Neuron (in vitro differentiated cells): ENCODE measurements around the gene SULF2.

ENCODE experiments used
- H2AFZ ChIP-seq: one replicate; pipeline ENCODE4 v1.6.1; 2013; ENCODE audit warnings: low read depth, mild to moderate bottlenecking, inconsistent platforms, low read length, moderate library complexity
- H3K27me3 ChIP-seq: one replicate; pipeline ENCODE4 v1.6.1; 2013; ENCODE audit warnings: low read length; ENCODE audit not compliant: insufficient read depth
- H3K36me3 ChIP-seq: one replicate; pipeline ENCODE4 v1.6.1; 2013; ENCODE audit warnings: low read length; ENCODE audit not compliant: insufficient read depth
- H3K4me1 ChIP-seq: one replicate; pipeline ENCODE4 v1.6.1; 2013; ENCODE audit warnings: low read length; ENCODE audit not compliant: insufficient read depth
- H3K4me3 ChIP-seq: 2 replicates; pipeline ENCODE4 v1.5.1; 2013; ENCODE audit warnings: mild to moderate bottlenecking, low read length, moderate library complexity
- H3K9me3 ChIP-seq: one replicate; pipeline ENCODE4 v1.6.1; 2013; ENCODE audit warnings: low read length

The SULF2 gene

GRCh38 chr20:47741669-47742608 lies 43.3 kb downstream of the SULF2 start:
- no peaks in the 10 kb centered on the region for H3K36me3 ChIP-seq
- H3K4me1 ChIP-seq = peaks cover 8% of the 10 kb centered on the region
- no peak overlapping the region for H2AFZ ChIP-seq
- H3K9me3 ChIP-seq = no peaks in the 10 kb centered on the region
- no peaks in the 10 kb centered on the region for H3K27me3 ChIP-seq
- no peak overlapping the region for H3K4me3 ChIP-seq

GRCh38 chr20:47740862-47741184 lies 44.5 kb downstream of the SULF2 start:
- no peak overlapping the region for H3K4me3 ChIP-seq
- H2AFZ ChIP-seq = no peak overlapping the region
- H3K27me3 ChIP-seq = no peaks in the 10 kb centered on the region
- H3K9me3 ChIP-seq = no peaks in the 10 kb centered on the region
- H3K36me3 ChIP-seq = peaks cover 2% of the 10 kb centered on the region
- H3K4me1 ChIP-seq = peaks cover 8% of the 10 kb centered on the region

- H2AFZ ChIP-seq = no peak overlapping the region
- H3K36me3 ChIP-seq = peaks cover 2% of the 10 kb centered on the region
- peaks cover 8% of the 10 kb centered on the region for H3K4me1 ChIP-seq
- H3K27me3 ChIP-seq = no peaks in the 10 kb centered on the region
- no peaks in the 10 kb centered on the region for H3K9me3 ChIP-seq
- H3K4me3 ChIP-seq = no peak overlapping the region
These were observed 45.0 kb downstream of the SULF2 start for GRCh38 chr20:47740121-47740861.

- no peaks in the 10 kb centered on the region for H3K27me3 ChIP-seq
- no peak overlapping the region for H2AFZ ChIP-seq
- H3K36me3 ChIP-seq = peaks cover 2% of the 10 kb centered on the region
- H3K9me3 ChIP-seq = no peaks in the 10 kb centered on the region
- no peak overlapping the region for H3K4me3 ChIP-seq
- peaks cover 8% of the 10 kb centered on the region for H3K4me1 ChIP-seq
These were observed 47.4 kb downstream of the SULF2 start for GRCh38 chr20:47737923-47738322.

- H3K4me3 ChIP-seq = no peak overlapping the region
- H3K4me1 ChIP-seq = no peaks in the 10 kb centered on the region
- no peak overlapping the region for H2AFZ ChIP-seq
- peaks cover 2% of the 10 kb centered on the region for H3K36me3 ChIP-seq
- no peaks in the 10 kb centered on the region for H3K9me3 ChIP-seq
- H3K27me3 ChIP-seq = no peaks in the 10 kb centered on the region
These were observed 48.6 kb downstream of the SULF2 start for GRCh38 chr20:47736570-47737152.

GRCh38 chr20:47735412-47736400 lies 49.6 kb downstream of the SULF2 start:
- peaks cover 2% of the 10 kb centered on the region for H3K36me3 ChIP-seq
- no peak overlapping the region for H3K4me3 ChIP-seq
- no peaks in the 10 kb centered on the region for H3K27me3 ChIP-seq
- no peak overlapping the region for H2AFZ ChIP-seq
- no peaks in the 10 kb centered on the region for H3K4me1 ChIP-seq
- H3K9me3 ChIP-seq = no peaks in the 10 kb centered on the region

- H3K36me3 ChIP-seq = peaks cover 2% of the 10 kb centered on the region
- H3K4me1 ChIP-seq = no peaks in the 10 kb centered on the region
- H3K4me3 ChIP-seq = no peak overlapping the region
- H2AFZ ChIP-seq = no peak overlapping the region
- H3K9me3 ChIP-seq = no peaks in the 10 kb centered on the region
- no peaks in the 10 kb centered on the region for H3K27me3 ChIP-seq
These were observed 50.4 kb downstream of the SULF2 start for GRCh38 chr20:47734870-47735269.

GRCh38 chr20:47733892-47734291 lies 51.4 kb downstream of the SULF2 start:
- Histone ChIP-seq H3K27me3 (no peaks in the 10 kb centered on the region), H3K36me3 (peaks cover 2% of the 10 kb centered on the region), H2AFZ (no peak overlapping the region), H3K4me3 (no peak overlapping the region), H3K9me3 (no peaks in the 10 kb centered on the region), H3K4me1 (no peaks in the 10 kb centered on the region)

GRCh38 chr20:47730744-47731143 lies 54.5 kb downstream of the SULF2 start:
- Histone ChIP-seq H3K9me3 (no peaks in the 10 kb centered on the region), H3K4me3 (no peak overlapping the region), H2AFZ (no peak overlapping the region), H3K4me1 (peaks cover 11% of the 10 kb centered on the region), H3K27me3 (no peaks in the 10 kb centered on the region), H3K36me3 (no peaks in the 10 kb centered on the region)

- Histone ChIP-seq H3K36me3 (no peaks in the 10 kb centered on the region), H2AFZ (no peak overlapping the region), H3K9me3 (no peaks in the 10 kb centered on the region), H3K27me3 (no peaks in the 10 kb centered on the region), H3K4me1 (peaks cover 21% of the 10 kb centered on the region), H3K4me3 (no peak overlapping the region)
These were observed 55.8 kb downstream of the SULF2 start for GRCh38 chr20:47729472-47729871.

GRCh38 chr20:47727909-47728361 lies 57.3 kb downstream of the SULF2 start:
- peaks cover 3% of the 10 kb centered on the region for H3K9me3 ChIP-seq
- H2AFZ ChIP-seq = no peak overlapping the region
- no peaks in the 10 kb centered on the region for H3K27me3 ChIP-seq
- H3K36me3 ChIP-seq = no peaks in the 10 kb centered on the region
- H3K4me3 ChIP-seq = no peak overlapping the region
- H3K4me1 ChIP-seq = peaks cover 28% of the 10 kb centered on the region

GRCh38 chr20:47727170-47727880 lies 58.0 kb downstream of the SULF2 start:
- Histone ChIP-seq H3K4me1 (peaks cover 28% of the 10 kb centered on the region), H2AFZ (no peak overlapping the region), H3K9me3 (peaks cover 3% of the 10 kb centered on the region), H3K4me3 (no peak overlapping the region), H3K36me3 (no peaks in the 10 kb centered on the region), H3K27me3 (no peaks in the 10 kb centered on the region)
